Measurements from ENCODE around the gene RFC5. TPM values are rescaled to one million over a fixed set of nuclear protein-coding genes. Genes with fewer than 3 reads are reported as not detected.

The RFC5 gene
- total RNA-seq, 4 donors from 2014 or later, result 4.8 to 17.3 (median 8.4) TPM

GRCh38 chr12:118044577-118044976 is 28.1 kb downstream of the RFC5 start:
- Histone ChIP-seq H3K4me1 (no peaks in the 10 kb centered on the region), H3K27ac (no peak overlapping the region), H3K36me3 (peaks cover 0 to 91% (median 10%) of the 10 kb centered on the region in 3 donors), H3K4me3 (no peak overlapping the region), H3K9me3 (no peaks in the 10 kb centered on the region), H3K27me3 (no peaks in the 10 kb centered on the region)
- DNase-seq (ENCODE audit: low spot score in 2 of 2), result no peak
- WGBS, 2 donors, result 83 to 86% methylated on average over 8 of the region's 8 CpGs
- TF ChIP-seq POLR2A (IDR thresholded peaks at IDR 0.05) (no peak), CTCF (IDR thresholded peaks at IDR 0.05) (no peak), EP300 (IDR thresholded peaks at IDR 0.05) (no peak)

GRCh38 chr12:118046430-118046829 is 29.9 kb downstream of the RFC5 start:
- DNase-seq (ENCODE audit: low spot score in 2 of 2), result no peak
- H3K9me3 ChIP-seq, result no peaks in the 10 kb centered on the region
- TF ChIP-seq POLR2A (IDR thresholded peaks at IDR 0.05) (no peak), EP300 (IDR thresholded peaks at IDR 0.05) (no peak), CTCF (IDR thresholded peaks at IDR 0.05) (no peak)
- 93 to 100% methylated on average over 4 of the region's 4 CpGs for WGBS, 2 donors
- peaks cover 0 to 2% (median 2%) of the 10 kb centered on the region in 4 donors for H3K4me1 ChIP-seq
- no peak overlapping the region for H3K4me3 ChIP-seq
- no peak overlapping the region for H3K27ac ChIP-seq
- no peaks in the 10 kb centered on the region for H3K27me3 ChIP-seq
- peaks cover 0 to 89% (median 10%) of the 10 kb centered on the region in 3 donors for H3K36me3 ChIP-seq

DNA sequence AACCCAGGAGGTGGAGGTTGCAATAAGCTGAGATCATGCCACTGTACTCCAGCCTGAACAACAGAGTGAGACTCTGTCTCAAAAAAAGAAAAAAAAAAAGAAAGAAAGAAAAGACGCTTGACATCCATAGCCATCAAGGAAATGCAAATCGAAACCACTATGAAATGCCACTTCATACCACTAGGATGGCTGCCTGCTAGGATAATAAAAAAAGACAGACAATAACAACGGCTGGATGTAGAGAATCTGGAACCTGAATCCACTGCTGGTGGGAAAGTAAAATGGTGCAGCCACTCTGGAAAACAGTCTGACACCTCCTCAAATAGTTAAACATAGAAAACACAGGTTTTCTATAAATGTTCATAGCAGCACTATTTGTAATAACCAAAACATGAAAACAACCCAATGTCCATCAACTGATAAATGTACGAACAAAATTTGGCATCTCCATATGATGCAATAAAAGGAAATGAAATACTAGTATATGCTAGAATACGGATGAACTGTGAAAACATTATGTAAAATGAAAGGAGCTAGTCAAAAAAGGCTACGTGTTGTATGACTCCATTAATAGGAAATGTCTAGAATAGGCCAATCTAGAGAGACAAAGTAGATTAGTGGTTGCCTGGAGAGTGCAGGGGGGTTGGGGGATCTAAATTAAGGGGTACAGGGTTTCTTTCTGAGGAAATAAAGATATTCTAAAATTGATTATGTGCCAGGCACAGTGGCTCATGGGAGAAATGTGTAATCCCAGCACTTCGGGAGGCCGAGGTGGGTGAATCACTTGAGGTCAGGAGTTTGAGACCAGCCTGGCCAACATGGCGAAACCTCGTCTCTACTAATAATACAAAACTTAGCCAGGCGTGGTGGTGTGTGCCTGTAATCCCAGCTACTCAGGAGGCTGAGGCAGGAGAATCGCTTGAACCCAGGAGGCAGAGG is 34.7 kb downstream of the RFC5 start:
- WGBS, 2 donors, result 66 to 68% methylated on average over 12 of the region's 12 CpGs
- no peak for TF ChIP-seq POLR2A (IDR thresholded peaks at IDR 0.05)
- no peak for TF ChIP-seq CTCF (IDR thresholded peaks at IDR 0.05)
- no peak for TF ChIP-seq EP300 (IDR thresholded peaks at IDR 0.05)
- Histone ChIP-seq H3K36me3 (peaks cover 0 to 53% (median 0%) of the 10 kb centered on the region in 3 donors), H3K9me3 (no peaks in the 10 kb centered on the region), H3K27ac (peak overlapping the region; percentile 54 to 84 (median 68)), H3K4me3 (no peak overlapping the region), H3K27me3 (no peaks in the 10 kb centered on the region), H3K4me1 (peaks cover 0 to 47% (median 25%) of the 10 kb centered on the region in 4 donors)
- no peak for DNase-seq (ENCODE audit: low spot score in 2 of 2)

DNA sequence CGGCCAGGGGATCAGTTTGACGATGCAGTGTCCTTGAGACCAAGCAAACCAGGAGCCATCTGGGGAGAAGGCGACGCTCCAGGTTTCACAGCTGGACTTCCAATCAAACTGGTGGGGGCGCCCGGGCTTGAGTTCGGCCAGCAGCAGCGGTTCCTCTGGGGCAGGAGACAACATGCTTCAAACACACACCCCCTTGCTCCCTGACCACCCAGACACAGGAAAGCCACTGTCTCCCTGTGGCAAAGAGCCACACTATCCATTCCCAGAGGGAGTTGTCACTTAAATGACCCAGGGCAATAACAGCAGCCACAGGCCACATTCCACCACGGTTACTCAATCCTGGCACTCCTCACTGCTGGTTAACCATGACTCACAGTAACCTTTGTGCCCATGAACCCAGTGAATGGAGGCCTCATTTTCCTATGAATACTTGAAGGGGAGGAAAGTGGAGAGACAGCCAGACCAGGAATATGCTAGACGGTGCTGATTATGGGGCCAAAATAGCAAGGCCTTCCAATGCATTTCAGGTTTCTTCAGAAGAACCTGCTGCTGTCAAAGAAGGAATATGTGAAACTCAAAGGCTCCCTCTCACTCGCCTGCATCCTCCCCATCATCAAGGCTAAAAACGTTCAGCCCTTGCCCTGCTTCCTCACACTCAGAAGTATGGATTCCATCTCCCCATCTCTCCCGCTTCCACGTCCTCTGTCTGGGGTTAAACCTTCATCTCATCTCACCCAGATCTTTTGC is 36.0 kb downstream of the RFC5 start:
- Histone ChIP-seq H3K27ac (peak overlapping the region; percentile 54 to 84 (median 68)), H3K9me3 (no peaks in the 10 kb centered on the region), H3K4me1 (peaks cover 0 to 59% (median 25%) of the 10 kb centered on the region in 4 donors), H3K36me3 (peaks cover 0 to 43% (median 0%) of the 10 kb centered on the region in 3 donors), H3K4me3 (no peak overlapping the region), H3K27me3 (no peaks in the 10 kb centered on the region)
- DNase-seq (ENCODE audit: low spot score in 2 of 2), result peak; percentile 83
- 25 to 36% methylated on average over 6 to 14 of the region's 14 CpGs for WGBS, 2 donors
- TF ChIP-seq EP300 (IDR thresholded peaks at IDR 0.05) (peak; percentile 54 to 98), POLR2A (IDR thresholded peaks at IDR 0.05) (no peak), CTCF (IDR thresholded peaks at IDR 0.05) (peak in 2 of 5 experiments; percentile 14 to 24)

All from tibial nerve (tissue), 4 donors.